Measurements from ENCODE around the gene CBX8.

DNA sequence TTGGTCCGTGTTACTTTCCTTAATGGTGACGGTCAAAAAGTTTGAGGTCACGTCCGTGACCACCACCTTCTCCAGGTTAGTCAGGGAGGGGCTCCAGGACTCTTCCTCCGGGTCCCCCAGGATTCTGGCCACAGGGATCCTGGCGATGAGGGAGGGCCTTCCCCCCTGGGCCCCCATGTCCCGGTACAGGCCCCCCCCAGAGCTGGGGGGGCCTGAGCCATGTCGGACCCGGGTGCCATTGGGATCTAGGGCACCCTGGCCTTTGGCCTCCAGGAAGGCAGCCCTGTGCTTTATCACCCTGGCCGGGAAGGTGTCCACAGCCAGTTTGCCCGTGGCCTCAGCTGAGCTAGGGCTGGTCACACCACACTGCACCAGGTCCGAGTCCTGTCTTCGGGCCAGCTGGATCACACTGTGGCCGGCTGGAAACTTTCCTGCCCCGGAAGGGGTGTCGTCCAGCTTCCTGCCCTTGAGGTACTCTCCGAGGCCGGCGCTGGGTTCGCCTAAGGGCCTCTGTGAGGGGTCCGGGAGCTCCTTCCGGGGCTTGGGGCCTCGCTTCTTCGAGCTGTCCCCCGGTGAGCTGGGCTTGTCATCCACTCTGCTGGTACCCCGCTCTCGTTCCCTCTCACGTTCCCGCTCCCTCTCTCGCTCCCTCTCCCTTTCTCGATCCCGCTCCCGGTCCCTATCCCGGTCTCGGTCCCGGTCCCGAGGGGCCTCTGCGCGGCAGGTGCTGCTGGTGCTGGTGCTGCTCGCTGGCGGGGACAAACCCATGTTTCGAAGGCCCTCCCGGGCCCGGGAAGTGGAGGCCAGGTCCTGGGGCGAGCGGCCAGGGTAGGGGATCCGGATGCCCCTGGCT lies 2.0 kb downstream of the CBX8 start:
- TF ChIP-seq CTCF (IDR thresholded peaks at IDR 0.05; ENCODE audit: poor library complexity) (no peak), EZH2 (IDR thresholded peaks at IDR 0.05; ENCODE audit: borderline replicate concordance) (no peak)
